HG03469 (cell line): Measurements from ENCODE around the gene SOST.

Experiments used
- ATAC-seq: cut with Tn5 transposase; IDR thresholded peaks from one replicate; pipeline ENCODE4 v1.9.1; 2021; ENCODE audit warnings: mild to moderate bottlenecking, moderate library complexity, moderate number of reproducible peaks; ENCODE audit not compliant: unreplicated experiment

Gene SOST

GRCh38 chr17:43710101-43710500 lies 48.5 kb downstream of the SOST start:
- no peak for ATAC-seq

DNA sequence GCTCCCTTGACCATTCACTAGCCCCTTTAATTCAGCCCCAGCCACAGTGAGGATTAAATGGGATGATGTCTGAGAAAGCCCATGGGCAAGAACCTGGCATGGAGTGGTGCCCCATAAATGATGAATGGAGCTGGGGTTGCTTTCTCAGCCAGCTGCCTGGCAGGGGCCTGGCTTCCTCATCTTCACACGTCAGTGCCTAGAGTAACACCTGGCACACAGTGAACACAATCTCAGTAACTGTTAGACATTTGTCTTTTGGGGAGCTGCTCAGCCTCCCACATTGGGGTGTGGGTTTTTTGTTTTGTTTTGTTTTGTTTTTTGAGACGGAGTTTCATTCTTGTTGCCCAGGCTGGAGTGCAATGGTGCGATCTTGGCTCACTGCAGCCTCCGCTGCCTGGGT lies 49.4 kb downstream of the SOST start:
- ATAC-seq, result no peak

DNA sequence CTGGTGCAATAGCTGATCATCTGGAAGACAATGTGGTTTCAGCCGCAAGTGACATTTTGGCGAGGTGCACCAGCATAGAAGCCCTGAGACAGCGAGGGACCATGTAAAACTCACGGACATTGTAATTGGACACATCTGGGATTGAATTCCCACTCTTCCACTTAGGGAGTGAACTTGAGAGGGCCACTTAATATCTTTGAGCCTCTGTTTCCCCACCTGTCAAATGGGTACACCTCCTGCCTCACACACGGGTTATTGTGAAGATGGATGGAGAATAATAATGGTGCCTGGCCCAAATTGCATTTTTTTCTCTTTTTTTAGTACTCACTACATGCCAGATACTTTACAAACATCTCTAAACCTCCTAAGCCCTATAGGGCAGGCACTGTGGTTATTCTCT lies 51.4 kb downstream of the SOST start:
- ATAC-seq, result no peak

- ATAC-seq, result no peak
Observed at GRCh38 chr17:43706235-43706634, 52.4 kb downstream of the SOST start.
